Inflammatory macrophage (primary cell): Measurements from ENCODE around the gene ARHGAP9.
"Not testable (repeated sequence)": the region's sequence is repeated elsewhere in the genome, so short reads cannot be mapped to it uniquely, and the experiment has no call there.

Experiments used
- DNase-seq, 2 donors: peaks; one replicate each; pipeline ENCODE4 v3.0.0-alpha.2; 2020 to 2022

The ARHGAP9 gene

DNA sequence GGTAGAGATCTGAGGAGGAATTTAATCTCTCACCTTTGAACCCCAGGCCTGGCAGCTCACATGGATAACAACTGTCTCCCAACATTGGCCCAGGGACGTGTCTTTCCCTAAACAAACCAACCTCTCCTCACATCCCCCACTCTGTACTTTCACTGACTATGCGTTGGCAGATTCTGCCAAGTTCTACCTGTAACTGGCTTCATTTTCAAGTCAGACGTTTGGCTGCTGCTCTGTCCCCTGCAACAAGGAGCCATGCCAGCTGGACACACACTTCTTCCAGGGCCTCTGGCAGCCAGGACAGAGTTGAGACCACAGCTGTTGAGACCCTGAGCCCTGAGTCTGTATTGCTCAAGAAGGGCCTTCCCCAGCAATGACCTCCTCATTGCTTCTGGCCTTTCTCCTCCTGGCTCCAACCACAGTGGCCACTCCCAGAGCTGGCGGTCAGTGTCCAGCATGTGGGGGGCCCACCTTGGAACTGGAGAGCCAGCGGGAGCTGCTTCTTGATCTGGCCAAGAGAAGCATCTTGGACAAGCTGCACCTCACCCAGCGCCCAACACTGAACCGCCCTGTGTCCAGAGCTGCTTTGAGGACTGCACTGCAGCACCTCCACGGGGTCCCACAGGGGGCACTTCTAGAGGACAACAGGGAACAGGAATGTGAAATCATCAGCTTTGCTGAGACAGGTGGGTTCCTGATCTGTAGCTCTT, 45.0 kb downstream of the ARHGAP9 start, which contains the start of gene INHBC:
Gene INHBC (plus strand): TSS at position 268 of the 707 bp plus-strand sequence. CDS start 103 bp downstream, at position 371.
- no peak for DNase-seq

- DNase-seq = no peak
Observed at GRCh38 chr12:57433370-57433769, 46.3 kb downstream of the ARHGAP9 start.

DNA sequence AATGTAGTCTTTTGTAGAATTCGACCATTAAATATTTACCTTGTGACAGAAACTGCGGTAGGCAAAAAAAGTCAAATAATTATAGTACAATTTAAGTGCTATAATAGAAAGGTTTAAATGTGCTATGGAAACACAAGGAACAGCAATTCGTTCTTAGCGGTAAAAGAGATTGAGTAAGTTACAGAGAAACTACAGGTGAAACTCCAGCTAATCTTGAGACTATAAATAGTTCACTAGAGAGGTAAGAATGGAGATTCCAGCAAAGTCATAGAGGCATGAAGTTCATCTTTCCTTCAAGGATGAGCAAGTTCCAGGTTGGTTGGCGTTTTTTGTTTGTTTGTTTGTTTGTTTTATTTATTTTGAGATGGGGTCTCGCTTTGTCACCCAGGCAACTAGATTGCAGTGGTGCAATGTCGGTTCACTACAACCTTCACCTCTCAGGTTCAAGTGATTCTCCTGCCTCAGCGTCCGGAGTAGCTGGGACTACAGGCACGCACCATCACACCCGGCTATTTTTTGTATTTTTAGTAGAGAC, 47.9 kb downstream of the ARHGAP9 start:
- no peak for DNase-seq

DNA sequence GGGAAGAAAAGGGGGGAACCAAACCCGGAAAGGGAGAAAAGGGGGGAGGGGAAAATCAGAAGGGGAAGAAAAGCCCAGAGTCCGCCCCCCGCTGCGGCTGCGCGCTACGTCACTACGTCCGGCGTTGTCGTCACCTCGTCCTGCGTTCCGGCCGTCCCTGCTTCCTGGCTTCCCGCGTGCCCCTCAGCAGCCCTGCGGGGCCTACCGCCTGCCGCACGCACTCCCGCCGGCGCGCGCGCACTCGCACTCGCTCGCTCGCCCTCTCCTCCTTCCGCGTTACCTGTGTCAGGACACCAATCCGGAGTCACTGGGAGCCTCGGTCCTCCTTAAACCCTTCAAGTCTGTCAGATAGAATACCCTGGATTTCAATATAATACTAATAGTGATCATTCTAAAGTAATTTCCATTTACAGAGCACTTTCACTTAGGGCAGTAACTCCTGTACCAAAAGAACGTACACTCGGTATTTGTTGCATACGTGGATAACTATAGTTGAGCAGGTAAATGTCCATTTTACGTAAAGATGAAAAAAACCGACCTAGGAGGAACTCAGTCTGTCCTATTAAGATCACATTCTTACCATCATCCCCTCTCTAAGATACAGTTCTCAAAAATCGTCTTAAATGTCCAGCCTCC, 48.6 kb downstream of the ARHGAP9 start, which contains the start of gene R3HDM2:
Gene R3HDM2 (minus strand): TSS at position 113 of the 636 bp plus-strand sequence. CDS start 120,615 bp downstream, outside the sequence.
- peak; percentile 96 for DNase-seq

DNA sequence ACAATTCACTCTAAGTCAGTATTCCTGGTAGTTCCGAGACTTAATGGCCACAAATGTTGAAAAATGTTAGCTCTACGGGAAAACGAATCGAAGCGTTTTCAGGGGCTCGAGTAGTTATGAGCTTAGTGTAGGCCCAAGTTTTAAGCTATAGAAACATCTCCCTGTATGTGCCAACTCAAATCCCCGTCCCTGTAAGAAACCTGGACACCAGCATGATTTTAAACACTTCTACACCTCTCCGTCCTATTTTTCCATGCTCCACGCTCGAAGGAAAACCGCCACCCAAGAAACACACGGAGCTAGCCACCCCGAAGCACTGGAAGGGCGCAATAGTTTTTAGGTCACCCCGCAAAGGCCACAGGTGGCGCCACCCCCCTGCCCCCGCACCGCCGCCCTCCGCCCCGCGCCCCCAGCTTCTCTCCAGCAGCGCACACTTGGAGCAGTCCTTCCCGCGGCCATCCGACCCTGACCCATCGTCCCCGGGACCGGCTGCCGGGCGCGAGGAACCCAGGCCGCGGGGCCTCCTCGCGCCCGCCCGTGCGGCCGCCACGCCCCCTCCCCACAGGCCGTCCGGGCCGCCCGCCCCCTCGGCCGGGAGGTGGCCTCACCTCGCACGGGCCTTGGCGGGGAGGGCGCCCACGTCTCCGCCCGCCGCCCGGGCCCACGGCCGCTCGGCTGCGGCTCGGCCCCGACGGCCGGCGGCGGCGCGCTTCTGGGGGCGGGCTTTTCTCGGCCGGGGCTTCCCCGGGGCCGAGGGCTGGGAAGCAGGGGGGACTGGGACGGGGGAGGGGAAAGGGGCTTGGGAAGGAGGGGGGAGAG, 49.3 kb downstream of the ARHGAP9 start:
- DNase-seq = peak in 1 of 2 donors; percentile 16

DNA sequence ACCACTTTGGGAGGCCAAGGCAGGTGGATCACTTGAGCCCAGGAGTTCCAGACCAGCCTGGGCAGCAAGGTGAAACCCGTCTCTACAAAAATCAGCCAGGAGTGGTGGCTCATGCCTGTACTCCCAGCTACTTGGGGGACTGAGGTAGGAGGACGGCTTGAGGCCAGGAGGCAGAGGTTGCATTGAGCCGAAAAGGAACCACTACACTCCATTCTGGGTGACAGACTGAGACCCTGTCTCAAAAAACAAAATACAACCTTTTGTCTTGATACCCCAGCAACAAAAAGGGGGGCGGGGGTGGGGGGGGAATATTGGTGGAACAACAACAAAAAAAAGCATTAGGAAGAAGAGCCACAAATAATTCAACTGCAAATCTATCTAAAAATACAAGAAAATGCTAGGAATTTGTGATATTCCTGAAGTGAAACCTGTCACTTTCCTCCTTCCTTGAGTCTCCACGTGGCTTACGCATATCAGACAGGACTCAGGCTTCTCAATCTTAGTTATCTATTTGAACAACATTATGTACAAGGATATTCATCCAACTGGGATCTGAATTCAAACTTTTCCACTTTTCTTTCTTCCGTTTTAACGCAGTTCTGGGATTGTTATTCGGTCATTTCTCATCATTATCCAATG, 50.1 kb downstream of the ARHGAP9 start:
- DNase-seq = no peak

DNA sequence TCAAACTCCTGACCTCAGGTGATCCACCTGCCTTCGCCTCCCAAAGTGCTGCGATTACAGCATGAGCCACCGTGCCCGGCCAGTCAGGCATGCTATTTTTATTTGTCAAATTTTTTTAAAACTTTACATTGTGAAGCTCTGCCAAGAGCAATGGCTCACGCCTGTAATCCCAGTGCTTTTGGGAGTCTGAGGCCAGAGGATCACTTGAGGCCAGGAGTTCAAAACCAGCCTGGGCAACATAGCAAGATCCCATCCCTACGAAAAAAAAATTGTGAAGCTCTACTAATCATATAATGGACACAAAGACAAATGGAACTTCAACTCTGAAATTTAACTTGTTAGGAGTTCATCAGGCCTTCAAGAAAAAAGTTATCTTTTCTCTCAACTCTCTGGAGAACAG, 50.7 kb downstream of the ARHGAP9 start:
- DNase-seq = no peak

DNA sequence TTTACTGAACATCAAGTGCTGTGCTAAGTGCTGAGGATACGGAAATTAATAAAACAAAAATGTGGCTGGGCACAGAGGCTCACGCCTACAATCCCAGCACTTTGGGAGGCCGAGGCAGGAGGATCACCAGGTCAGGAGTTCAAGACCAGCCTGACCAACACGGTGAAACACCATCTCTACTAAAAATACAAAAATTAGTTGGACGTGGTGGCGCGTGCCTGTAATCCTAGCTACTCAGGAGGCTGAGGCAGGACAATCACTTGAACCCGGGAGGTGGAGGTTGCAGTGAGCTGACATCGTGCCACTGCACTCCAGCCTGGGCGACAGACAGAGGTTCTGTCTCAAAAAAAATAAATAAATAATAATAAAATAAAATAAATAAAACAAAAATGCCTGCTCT, 52.7 kb downstream of the ARHGAP9 start:
- not testable (repeated sequence) for DNase-seq
